Fibroblast of the aortic adventitia (primary cell): ENCODE results near the gene MZF1. TPM values are rescaled to one million over a fixed set of nuclear protein-coding genes. Genes with fewer than 3 reads are reported as not detected.

Experiments used
- DNase-seq: peaks from one replicate; pipeline ENCODE4 v3.0.0-alpha.2; 2010; ENCODE audit warnings: low read depth
- H3K4me3 ChIP-seq: 2 replicates; pipeline ENCODE4 v1.5.1; 2011; ENCODE audit warnings: low read depth, mild to moderate bottlenecking, control low read depth, low read length, moderate library complexity
- total RNA-seq: library from RNA; depleted of rRNA; stranded (reverse); fragments of >200 nt; gene quantifications from 2 replicates; pipeline ENCODE4 v1.2.3, GENCODE V29; 2012; ENCODE audit warnings: low replicate concordance
- TF ChIP-seq, protein P1 (sequence below): IDR thresholded peaks from 2 replicates; pipeline ENCODE4 v1.5.1; 2011; ENCODE audit warnings: mild to moderate bottlenecking, low read length, control low read depth, inconsistent platforms; ENCODE audit not compliant: insufficient read depth

MZF1 gene
- total RNA-seq, 1 donor = 15.5 TPM

GRCh38 chr19:58531034-58531840 is 41.9 kb downstream of the MZF1 start:
- H3K4me3 ChIP-seq = no peak overlapping the region
- DNase-seq = no peak
- TF ChIP-seq, protein P1, sequence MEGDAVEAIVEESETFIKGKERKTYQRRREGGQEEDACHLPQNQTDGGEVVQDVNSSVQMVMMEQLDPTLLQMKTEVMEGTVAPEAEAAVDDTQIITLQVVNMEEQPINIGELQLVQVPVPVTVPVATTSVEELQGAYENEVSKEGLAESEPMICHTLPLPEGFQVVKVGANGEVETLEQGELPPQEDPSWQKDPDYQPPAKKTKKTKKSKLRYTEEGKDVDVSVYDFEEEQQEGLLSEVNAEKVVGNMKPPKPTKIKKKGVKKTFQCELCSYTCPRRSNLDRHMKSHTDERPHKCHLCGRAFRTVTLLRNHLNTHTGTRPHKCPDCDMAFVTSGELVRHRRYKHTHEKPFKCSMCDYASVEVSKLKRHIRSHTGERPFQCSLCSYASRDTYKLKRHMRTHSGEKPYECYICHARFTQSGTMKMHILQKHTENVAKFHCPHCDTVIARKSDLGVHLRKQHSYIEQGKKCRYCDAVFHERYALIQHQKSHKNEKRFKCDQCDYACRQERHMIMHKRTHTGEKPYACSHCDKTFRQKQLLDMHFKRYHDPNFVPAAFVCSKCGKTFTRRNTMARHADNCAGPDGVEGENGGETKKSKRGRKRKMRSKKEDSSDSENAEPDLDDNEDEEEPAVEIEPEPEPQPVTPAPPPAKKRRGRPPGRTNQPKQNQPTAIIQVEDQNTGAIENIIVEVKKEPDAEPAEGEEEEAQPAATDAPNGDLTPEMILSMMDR = no peak

GRCh38 chr19:58529405-58529804 is 43.7 kb downstream of the MZF1 start:
- no peak for DNase-seq
- TF ChIP-seq, protein P1 = no peak
- no peak overlapping the region for H3K4me3 ChIP-seq

- H3K4me3 ChIP-seq = no peak overlapping the region
- DNase-seq = no peak
- TF ChIP-seq, protein P1 = no peak
These were observed 50.4 kb downstream of the MZF1 start for GRCh38 chr19:58522709-58523108.

- TF ChIP-seq, protein P1 = no peak
- H3K4me3 ChIP-seq = no peak overlapping the region
- DNase-seq = no peak
These were observed 51.5 kb downstream of the MZF1 start for GRCh38 chr19:58521651-58522050.

DNA sequence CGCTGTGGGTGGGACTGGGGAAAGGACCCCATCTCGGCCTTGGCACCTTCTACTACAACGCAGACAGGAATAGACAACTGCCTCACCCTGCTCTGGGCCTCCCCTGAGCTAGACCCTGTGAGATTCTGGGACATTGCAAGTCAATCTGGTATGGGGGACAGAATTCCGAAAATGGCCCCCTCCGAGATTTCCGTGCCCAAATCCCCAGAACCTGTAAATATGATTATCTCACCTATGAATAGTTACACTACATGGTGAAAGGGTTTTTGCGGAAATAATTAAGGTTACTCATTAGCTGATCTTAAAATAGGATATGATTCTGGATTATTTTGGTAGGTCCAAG is 52.9 kb downstream of the MZF1 start:
- no peak for DNase-seq
- peak overlapping the region; percentile 91 for H3K4me3 ChIP-seq
- TF ChIP-seq, protein P1 = no peak

- peak within 1 kb of the TSS; percentile 91 for H3K4me3 ChIP-seq
- DNase-seq = peak; percentile 98
- TF ChIP-seq, protein P1 = peak; percentile 71
These were observed 53.5 kb downstream of the MZF1 start, which contains the start of gene ZBTB45 for GRCh38 chr19:58519355-58520256. Gene ZBTB45, minus strand, starts transcription at chr19:58519810. Its CDS starts 2,137 bp downstream, at chr19:58517673.
